ENCODE results near the gene RAD23B. TPM values are rescaled to one million over a fixed set of nuclear protein-coding genes. Genes with fewer than 3 reads are reported as not detected.

RAD23B gene
- total RNA-seq, 2 donors from 2014 or later: 33.3 to 57.4 TPM

- DNase-seq (ENCODE audit: low spot score): no peak
- Histone ChIP-seq H3K27ac (no peak overlapping the region), H3K4me3 (no peak overlapping the region), H3K27me3 (replicated peaks; ENCODE audit: insufficient read depth) (no peaks in the 10 kb centered on the region), H3K36me3 (no peaks in the 10 kb centered on the region), H3K9me3 (no peaks in the 10 kb centered on the region), H3K4me1 (ENCODE audit: control insufficient read depth in 1 of 2, low read depth in 2 of 2) (no peaks in the 10 kb centered on the region)
- no peak for ATAC-seq (ENCODE audit: insufficient number of reproducible peaks, low FRiP score, low read depth)
- TF ChIP-seq CTCF (IDR thresholded peaks at IDR 0.05): no peak
Observed at GRCh38 chr9:107242073-107243030, 40.7 kb upstream of the RAD23B start.

- ATAC-seq (ENCODE audit: insufficient number of reproducible peaks, low FRiP score, low read depth) (no peak), DNase-seq (ENCODE audit: low spot score) (no peak)
- Histone ChIP-seq H3K4me1 (ENCODE audit: control insufficient read depth in 1 of 2, low read depth in 2 of 2) (no peaks in the 10 kb centered on the region), H3K4me3 (no peak overlapping the region), H3K27ac (no peak overlapping the region), H3K36me3 (no peaks in the 10 kb centered on the region), H3K9me3 (no peaks in the 10 kb centered on the region), H3K27me3 (replicated peaks; ENCODE audit: insufficient read depth) (no peaks in the 10 kb centered on the region)
- TF ChIP-seq CTCF (IDR thresholded peaks at IDR 0.05): no peak
Observed at GRCh38 chr9:107243742-107244141, 39.3 kb upstream of the RAD23B start.

- no peak for TF ChIP-seq CTCF (IDR thresholded peaks at IDR 0.05)
- H3K27me3 ChIP-seq (replicated peaks; ENCODE audit: insufficient read depth): no peaks in the 10 kb centered on the region
Observed at GRCh38 chr9:107246259-107247254, 36.5 kb upstream of the RAD23B start.

GRCh38 chr9:107248714-107249113 is 34.4 kb upstream of the RAD23B start:
- Histone ChIP-seq H3K4me3 (no peak overlapping the region), H3K36me3 (no peaks in the 10 kb centered on the region), H3K27ac (no peak overlapping the region), H3K9me3 (no peaks in the 10 kb centered on the region), H3K4me1 (ENCODE audit: control insufficient read depth in 1 of 2, low read depth in 2 of 2) (peaks cover 0 to 13% of the 10 kb centered on the region in 2 donors), H3K27me3 (replicated peaks; ENCODE audit: insufficient read depth) (no peaks in the 10 kb centered on the region)
- DNase-seq (ENCODE audit: low spot score) (no peak), ATAC-seq (ENCODE audit: insufficient number of reproducible peaks, low FRiP score, low read depth) (no peak)
- TF ChIP-seq CTCF (IDR thresholded peaks at IDR 0.05): no peak

More at GRCh38 chr9:107246259-107247254, 36.5 kb upstream of the RAD23B start:
- Histone ChIP-seq H3K36me3 (no peaks in the 10 kb centered on the region), H3K27ac (no peak overlapping the region), H3K4me3 (no peak overlapping the region), H3K4me1 (ENCODE audit: control insufficient read depth in 1 of 2, low read depth in 2 of 2) (peaks cover 0 to 5% of the 10 kb centered on the region in 2 donors), H3K9me3 (no peaks in the 10 kb centered on the region)
- ATAC-seq (ENCODE audit: insufficient number of reproducible peaks, low FRiP score, low read depth) (no peak), DNase-seq (ENCODE audit: low spot score) (no peak)

- ATAC-seq (ENCODE audit: insufficient number of reproducible peaks, low FRiP score, low read depth): no peak
- Histone ChIP-seq H3K4me3 (no peak overlapping the region), H3K27ac (no peak overlapping the region), H3K36me3 (no peaks in the 10 kb centered on the region), H3K27me3 (replicated peaks; ENCODE audit: insufficient read depth) (no peaks in the 10 kb centered on the region), H3K9me3 (no peaks in the 10 kb centered on the region), H3K4me1 (ENCODE audit: control insufficient read depth in 1 of 2, low read depth in 2 of 2) (peaks cover 0 to 13% of the 10 kb centered on the region in 2 donors)
- no peak for TF ChIP-seq CTCF (IDR thresholded peaks at IDR 0.05)
- no peak for DNase-seq (ENCODE audit: low spot score)
Observed at GRCh38 chr9:107249131-107249533, 33.9 kb upstream of the RAD23B start.

Data from thoracic aorta (tissue), 2 donors.